ENCODE data around the gene SLC4A3.
"Not testable (repeated sequence)": the region's sequence is repeated elsewhere in the genome, so short reads cannot be mapped to it uniquely, and the experiment has no call there.

The SLC4A3 gene

DNA sequence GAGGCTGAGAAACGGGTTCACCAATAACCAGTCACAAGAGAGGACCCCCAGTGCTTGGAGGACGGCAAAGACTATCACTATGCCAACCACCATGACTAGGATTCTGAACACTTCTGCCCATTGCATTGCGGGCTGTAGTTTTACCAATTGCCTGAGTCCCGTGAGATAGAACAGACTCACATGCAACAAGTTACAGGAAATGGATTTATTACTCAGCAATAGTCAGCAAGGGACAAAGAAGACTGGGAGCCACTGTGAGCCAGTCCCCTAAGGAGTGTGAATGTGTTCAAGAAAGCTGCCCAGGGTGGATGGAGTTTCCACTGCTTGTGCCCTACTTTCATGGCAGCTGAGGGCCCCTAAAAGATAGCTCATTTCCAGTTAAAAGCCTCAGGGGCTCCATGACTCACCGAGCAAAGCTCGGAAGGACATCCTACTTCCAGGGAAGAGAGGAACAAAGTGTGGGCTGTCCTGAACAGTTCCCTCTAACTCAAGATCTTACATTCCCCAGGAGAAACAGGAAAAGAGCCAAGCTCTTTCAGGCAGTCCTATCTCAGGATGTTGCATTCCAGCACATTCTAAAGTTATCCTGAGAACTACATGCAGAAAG, 54.4 kb downstream of the SLC4A3 start:
- no peak for DNase-seq

DNA sequence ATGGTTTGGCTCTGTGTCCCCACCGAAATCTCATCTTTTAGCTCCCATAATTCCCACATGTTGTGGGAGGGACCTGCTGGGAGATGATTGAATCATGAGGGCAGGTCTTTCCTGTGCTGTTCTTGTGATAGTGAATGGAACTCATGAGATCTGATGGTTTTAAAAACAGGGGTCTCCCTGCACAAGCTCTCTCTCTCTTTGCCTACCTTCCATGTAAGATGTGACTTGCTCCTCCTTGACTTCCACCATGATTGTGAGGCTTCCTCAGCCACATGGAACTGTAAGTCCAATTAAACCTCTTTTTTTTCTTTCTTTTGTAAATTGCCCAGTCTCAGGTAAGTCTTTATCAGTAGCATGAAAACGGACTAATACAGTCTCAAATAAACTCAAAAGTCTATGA, 56.0 kb downstream of the SLC4A3 start:
- not testable (repeated sequence) for DNase-seq

DNA sequence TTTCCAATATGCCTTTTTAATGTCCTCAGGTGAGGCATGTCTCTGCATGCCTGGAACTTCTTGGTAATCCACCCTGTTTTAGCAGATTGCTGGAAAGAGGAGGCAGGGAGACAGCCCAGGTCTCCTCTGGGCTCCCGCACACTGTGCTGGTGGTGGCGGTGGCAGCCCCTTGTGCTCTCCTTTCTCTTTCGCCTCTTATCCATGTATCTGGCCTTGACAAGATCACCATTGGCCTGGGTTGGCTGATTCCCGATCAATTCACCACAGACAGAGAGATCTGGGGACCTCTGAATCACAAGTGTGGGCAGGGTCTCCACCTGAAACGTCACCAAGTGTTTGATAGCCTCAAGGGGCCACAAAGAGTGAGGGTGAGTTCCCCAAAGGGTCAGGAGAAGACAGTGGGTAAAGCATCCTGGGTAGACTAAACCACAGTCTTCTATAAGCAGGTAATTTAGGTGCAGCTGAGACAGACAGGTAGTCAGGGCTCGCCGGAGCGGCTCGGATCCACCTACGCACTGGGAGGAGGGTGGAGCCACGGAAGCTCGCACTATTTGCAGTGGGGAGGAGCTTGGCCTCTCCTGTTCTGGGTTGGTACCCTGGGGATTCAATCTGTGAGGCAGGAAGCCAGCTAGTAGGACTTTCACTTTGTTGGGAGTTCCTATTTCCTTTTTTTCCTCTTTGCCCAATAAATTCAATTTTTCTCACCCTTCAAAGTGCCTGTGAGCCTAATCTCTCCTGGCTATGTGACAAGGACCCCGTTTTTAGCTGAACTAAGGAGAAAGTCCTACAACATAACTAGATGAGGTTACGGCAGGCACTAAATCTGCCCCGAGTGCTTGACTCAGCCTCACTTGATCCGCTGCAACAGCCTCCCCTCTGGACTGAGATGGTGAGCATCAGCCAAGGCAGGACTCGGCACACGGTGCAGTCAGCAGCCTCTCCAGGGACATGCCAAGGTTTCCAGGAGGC, 57.6 kb downstream of the SLC4A3 start:
- peak; percentile 3 for DNase-seq

DNA sequence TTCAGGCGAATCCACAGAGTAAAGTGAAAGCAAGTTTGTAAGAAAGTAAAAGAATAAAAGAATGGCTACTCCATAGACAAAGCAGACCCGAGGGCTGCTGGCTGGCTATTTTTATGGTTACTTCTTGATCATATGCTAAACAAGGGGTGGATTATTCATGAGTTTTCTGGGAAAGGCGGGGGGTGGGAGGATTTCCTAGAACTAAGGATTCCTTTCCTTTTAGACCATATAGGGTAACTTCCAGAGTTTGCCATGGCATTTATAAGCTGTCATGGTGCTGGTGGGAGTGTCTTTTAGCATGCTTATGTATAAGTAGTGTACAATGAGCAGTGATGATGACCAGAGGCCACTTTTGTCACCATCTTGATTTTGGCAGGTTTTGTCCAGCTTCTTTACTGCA, 59.8 kb downstream of the SLC4A3 start:
- DNase-seq = no peak

DNA sequence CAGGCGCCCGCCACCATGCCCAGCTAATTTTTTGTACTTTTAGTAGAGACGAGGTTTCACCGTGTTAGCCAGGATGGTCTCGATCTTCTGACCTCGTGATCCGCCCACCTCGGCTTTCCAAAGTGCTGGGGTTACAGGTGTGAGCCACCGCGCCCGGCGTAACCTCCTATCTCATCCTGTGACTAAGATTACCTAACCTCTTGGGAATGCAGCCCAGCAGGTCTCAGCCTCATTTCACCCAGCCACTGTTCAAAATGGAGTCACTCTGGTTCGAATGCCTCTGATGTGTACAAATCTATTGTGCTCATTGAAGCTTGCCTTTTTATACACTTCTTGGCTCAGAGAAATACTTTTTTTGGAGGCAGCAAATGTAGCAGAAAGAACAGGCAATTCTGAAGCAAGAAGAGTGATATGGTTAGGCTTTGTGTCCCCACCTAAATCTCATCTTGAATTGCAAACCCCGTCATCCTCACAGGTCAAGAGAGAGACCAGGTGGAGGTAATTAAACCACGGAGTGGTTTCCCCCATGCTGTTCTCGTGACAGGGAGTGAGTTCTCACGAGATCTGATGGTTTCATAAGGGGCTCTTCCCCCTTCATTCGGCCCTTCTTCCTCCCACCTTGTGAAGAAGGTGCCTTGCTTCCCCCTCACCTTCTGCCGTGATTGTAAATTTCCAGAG, 60.6 kb downstream of the SLC4A3 start:
- no peak for DNase-seq

DNA sequence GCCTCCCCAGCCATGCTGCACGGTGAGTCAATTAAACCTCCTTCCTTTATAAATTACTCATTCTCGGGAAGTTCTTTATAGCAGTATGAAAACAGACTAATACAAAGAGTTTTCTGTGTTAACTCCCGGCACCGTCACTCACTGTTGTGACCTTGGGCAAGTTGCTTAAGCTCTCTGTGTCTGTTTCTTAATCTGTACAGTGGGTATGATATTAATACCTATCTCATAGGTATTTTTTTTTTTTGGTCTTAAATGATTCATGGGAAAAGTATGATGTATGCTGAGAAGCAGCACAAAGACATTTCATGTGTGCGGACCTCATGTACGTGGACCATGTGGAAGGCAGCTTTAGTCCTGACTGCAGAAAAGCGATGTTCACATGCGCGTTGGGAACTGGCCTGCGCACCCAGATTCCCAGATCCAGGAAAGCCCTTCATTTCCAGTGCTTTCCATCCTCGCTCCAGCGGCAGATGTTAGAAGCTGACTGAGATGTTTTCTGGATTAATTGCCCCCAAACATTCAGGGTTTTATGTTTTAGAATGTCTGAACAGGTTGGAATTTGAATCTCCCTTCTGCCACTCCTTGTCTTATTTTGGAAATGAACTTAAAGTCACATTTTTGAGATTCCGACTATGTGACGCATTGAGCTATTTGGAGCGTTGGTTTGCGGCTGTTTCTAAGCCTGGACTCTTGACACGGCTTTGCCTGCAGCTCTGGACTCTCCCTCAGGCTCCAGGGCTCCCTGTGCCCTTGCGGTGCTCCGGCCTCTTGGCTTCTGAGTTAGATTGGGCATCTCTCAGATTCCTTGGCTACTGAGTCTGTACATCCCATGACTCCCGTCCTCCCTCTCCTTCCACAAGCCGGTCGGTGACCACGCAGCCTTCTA, 61.4 kb downstream of the SLC4A3 start:
- no peak for DNase-seq

DNA sequence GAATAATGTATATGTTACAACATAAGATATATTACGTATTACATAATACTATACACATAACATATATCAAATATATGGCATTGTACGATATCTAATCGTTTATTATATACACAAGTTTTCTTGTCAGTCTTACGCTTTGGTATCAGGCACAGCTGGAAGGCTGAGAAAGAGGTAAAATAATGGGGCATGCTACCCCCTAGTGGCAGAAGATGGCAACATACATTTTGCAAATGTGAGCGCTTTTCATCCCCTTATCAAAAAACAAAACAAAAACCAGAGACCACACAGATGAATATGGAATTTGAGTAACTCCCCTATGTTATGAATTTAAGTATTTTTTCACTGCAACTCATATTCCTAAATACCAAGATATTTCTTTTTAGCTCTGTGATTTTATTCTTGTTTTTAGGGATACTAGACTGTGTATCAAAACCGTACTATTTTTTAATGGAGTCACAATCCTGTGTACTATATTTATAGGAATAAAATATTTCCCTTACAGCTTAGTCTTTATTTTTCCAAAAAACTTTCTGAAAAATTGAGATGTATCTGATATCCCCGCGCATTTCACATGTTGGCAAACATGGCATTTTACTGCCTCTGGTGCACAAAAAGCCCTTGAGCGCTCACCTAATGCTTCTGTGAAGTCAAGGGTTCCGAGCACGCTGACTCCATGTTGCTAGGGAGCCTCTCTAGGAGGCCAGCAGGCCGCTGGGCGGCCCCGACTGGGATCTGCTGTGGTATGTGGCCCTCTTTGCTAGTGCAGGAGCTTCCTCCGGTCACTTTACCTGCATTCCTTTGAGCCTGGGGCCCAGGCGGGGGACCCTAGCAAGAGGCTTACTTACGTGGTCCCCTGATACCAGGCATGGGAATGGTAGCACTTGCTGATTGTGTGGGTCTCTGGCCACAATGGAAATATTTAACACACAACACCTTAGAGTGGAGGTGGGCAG, 62.5 kb downstream of the SLC4A3 start:
- no peak for DNase-seq

DNA sequence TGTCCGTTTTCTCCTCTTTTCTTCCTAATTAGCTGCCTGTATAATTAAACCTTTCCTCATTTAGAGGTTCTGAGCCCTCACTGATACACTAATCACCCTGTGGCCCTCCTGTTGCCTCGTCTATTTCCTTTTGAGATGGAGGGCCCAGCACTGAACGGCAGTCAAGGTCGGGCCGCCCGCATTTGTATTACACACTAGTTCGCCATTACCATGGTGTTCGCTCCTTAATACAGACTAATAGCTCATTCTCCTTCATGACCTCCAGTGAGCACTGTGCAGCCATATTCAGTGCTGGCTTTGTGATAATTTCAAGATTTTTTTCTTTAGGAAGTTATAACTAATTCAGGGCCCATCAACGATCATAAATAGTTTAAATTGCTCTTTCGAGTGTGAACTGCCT, 64.1 kb downstream of the SLC4A3 start:
- no peak for DNase-seq

Measured in effector CD8-positive, alpha-beta T cell (primary cell).